Measurements from ENCODE around the gene IFIH1. TPM values are rescaled to one million over a fixed set of nuclear protein-coding genes. Genes with fewer than 3 reads are reported as not detected.
A peak's percentile ranks its signal among the peaks of the same experiment; 100 is the strongest.

IFIH1 gene
- total RNA-seq, 1 donor: 7.7 TPM

DNA sequence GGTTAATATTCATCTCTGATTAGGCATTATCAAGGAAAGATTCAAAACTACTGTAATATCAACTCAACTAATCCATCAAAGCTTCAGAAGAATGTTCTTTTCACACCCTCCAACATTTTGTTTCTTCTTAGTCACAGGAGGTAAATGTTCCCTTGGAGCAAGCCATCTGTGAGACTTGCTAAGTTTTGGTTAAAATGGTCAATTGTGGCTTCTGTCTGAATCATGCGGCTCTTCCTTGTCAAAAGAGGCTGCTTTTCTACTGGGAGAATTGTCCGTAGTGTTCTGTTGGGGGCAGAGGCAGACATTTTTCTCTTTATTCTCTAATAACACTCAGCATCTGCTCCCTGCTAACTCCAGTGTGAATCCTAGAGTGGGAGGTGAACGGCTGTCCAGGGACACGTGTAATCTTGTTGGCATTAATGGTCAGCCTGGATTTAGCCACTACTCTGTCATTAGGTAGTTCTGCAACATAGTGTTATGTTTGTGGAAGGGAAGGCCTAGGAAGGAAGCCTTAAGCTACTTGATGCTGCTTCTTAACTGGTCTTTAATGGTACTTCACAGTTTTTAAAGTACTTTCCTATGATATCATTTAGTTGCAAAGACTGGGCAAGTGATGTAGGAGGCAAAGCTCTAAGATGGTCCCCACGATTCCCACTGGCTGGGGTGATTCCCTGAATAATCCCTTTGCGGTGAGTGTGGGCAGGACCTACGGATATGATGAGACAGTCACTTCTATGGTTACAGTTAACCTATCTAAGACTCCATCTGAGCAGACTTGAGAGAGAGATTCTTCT, 52.6 kb downstream of the IFIH1 start:
- no peak overlapping the region for H3K4me3 ChIP-seq (ENCODE audit: low read depth, low read length)
- DNase-seq (ENCODE audit: low read depth): no peak
- TF ChIP-seq, protein P1, sequence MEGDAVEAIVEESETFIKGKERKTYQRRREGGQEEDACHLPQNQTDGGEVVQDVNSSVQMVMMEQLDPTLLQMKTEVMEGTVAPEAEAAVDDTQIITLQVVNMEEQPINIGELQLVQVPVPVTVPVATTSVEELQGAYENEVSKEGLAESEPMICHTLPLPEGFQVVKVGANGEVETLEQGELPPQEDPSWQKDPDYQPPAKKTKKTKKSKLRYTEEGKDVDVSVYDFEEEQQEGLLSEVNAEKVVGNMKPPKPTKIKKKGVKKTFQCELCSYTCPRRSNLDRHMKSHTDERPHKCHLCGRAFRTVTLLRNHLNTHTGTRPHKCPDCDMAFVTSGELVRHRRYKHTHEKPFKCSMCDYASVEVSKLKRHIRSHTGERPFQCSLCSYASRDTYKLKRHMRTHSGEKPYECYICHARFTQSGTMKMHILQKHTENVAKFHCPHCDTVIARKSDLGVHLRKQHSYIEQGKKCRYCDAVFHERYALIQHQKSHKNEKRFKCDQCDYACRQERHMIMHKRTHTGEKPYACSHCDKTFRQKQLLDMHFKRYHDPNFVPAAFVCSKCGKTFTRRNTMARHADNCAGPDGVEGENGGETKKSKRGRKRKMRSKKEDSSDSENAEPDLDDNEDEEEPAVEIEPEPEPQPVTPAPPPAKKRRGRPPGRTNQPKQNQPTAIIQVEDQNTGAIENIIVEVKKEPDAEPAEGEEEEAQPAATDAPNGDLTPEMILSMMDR (IDR thresholded peaks at IDR 0.05; ENCODE audit: insufficient read depth, low read length): no peak

DNA sequence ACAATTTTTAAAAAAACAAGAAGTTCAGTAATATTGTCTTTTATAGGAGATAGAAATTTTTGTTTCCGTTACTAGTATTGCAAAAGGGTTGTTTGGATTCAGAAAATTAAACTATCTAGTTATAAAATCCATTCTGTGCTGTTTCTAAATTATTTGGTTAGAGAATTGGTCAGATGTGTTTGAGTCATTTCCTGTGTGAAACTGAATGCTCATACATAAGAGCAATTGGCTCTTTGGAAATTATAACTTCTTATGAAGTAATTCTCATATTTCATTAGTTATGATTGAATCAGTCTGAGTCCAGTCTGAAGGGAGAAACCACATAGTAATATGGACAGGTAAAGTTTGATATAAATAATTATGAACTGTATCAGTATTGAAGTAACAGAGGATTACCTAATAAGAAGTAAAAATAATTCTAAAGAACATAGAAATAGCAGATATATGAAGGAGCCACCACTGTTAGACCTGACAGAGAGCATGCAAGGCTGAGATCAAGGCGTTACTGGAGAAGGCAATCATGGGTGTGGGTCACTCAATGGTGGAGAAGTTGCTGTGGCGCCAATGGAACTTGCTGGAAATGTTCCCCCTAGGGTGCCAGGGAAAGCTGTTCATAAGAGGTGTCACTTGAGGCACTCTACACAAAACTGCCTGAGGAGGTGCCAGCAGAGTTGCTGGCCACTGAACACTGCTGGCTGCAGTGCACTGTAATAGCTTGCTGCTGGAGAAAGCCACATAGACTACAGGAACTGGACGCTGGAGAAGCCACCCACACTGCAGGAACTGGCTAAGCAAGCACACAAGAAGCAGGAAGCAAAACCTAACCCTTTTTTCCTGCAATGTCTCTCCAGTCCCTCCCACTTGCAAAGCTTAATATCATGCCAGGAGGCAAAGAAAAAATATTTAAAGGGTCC, 57.2 kb downstream of the IFIH1 start:
- DNase-seq (ENCODE audit: low read depth): peak; percentile 83
- TF ChIP-seq, protein P1 (IDR thresholded peaks at IDR 0.05; ENCODE audit: insufficient read depth, low read length): no peak
- peak overlapping the region; percentile 49 for H3K4me3 ChIP-seq (ENCODE audit: low read depth, low read length)

DNA sequence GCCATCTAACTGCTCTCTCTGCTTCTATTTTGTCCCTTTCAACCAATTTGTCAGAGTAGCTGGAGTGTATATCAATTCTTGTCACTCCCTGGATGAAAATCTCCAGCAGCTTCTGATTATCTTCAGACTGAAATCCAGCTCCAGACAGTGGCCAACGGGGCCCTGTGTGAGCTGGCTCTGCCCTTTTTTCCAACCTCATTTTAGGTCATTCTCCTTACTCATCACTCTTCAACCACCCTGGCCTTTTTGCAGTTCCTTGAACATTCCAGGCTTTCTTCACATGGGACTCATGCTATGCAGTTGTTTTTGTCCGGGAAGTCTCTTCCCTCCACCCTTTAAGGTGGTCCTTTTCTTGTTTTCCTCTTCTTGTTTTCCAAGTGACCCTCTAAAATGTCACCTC, 59.8 kb downstream of the IFIH1 start:
- TF ChIP-seq, protein P1 (IDR thresholded peaks at IDR 0.05; ENCODE audit: insufficient read depth, low read length): no peak
- H3K4me3 ChIP-seq (ENCODE audit: low read depth, low read length): no peak overlapping the region
- peak; percentile 64 for DNase-seq (ENCODE audit: low read depth)

DNA sequence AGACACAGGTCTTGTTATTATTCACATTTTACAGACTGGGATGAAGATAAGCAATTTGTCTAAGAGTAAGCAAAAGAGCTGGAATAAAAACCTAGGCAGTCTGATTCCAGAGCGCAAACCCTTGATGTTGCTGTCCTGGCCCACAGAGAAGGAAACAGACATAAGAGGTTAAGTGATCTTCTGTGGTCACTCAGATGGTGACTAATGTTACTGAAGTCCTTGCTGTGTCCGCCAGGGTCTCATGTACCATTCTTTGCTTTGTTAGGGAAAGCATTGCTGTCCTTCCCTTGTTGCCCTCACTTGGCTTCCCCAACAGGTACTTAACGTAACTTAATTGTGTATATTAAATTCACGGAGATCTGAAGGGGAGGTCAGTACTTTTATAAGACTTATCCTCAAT, 60.3 kb downstream of the IFIH1 start:
- TF ChIP-seq, protein P1 (IDR thresholded peaks at IDR 0.05; ENCODE audit: insufficient read depth, low read length): no peak
- DNase-seq (ENCODE audit: low read depth): no peak
- no peak overlapping the region for H3K4me3 ChIP-seq (ENCODE audit: low read depth, low read length)

DNA sequence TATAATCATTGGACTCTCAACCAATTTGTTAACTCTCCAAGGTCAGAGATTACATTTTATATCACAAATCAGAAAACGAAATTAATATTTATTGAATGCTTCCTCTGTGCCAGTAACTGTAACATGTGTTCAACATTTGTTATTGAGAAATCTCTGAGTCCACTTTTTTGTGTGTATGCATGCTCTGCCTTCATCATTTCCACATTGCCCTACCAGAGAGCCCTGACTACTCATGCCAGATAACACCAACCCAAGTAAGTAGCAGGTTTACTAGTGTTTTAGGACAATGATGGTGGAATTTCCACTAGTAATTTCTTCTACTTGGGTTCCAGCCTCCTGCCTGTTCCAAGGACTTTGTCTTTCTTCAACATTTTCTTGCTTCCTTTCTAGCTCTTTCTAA, 61.1 kb downstream of the IFIH1 start:
- TF ChIP-seq, protein P1 (IDR thresholded peaks at IDR 0.05; ENCODE audit: insufficient read depth, low read length): no peak
- peak; percentile 65 for DNase-seq (ENCODE audit: low read depth)
- H3K4me3 ChIP-seq (ENCODE audit: low read depth, low read length): no peak overlapping the region

DNA sequence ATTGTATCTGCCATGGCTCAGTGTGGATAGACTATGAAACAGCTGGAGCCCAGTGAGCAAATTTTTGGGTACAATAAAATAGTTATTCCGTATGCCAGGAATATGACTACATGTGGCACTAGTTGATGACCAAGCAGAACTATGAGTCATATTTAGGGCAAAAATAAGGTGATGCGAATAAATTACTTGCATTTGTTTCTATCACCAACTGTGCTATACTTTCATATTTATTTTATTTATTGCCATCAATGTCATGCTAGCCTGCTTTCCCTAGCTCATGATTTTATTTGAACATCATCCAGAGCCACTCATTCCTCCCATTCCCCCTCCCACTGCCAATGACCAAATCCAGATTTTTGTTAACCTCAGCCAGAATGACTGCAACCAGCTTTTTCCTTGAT, 61.9 kb downstream of the IFIH1 start:
- no peak overlapping the region for H3K4me3 ChIP-seq (ENCODE audit: low read depth, low read length)
- TF ChIP-seq, protein P1 (IDR thresholded peaks at IDR 0.05; ENCODE audit: insufficient read depth, low read length): no peak
- peak; percentile 68 for DNase-seq (ENCODE audit: low read depth)
